Measurements from ENCODE around the gene CELF5.

DNA sequence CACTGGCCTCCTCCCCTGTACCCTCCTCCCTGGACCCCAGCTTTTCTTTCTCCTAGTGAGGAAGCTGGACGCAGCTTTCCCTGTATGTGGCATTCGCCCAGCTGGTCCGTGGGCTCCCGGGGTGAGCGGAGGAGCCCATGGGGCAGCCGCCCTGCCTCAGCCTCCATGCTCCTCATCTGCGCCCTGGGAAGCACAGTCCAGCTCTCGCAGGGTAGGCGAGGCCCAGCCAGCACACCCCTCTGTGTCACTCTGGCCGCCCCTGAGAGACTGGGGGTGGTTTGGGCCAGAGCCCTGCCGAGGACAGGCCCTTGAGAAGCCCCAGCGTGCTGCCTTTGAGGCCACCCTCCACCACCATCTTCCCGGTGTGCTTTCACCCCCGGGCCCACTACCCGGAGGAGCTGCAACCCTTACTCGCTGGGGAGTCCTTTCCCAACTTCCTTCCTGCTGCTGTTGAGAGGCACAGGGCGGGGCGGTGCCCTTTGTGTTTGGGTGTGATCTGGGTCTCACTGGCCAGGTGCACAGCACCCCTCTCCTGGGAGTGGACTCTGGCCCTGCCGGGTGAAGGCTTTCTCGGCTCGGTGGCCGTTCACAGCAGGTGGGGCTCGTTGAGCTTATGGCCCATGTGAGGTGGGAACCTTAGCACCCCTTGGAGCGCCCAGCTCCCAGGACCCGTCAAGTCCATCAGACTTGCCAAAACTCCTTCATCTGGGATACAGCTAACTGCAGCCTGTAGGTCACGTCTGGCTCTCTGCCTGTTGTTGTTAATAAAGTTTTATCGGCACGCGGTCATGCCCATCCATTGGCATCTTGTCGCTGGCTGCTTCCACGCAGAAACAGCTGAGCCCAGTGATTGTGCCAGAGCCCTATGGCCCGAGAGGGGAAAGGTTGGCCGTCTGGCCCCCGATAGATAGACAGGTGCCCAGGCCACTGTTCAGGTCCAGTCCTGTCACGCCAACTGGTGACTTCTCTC lies 35.5 kb upstream of the CELF5 start:
- no peak for TF ChIP-seq POLR2AphosphoS5 (IDR thresholded peaks at IDR 0.05)
- TF ChIP-seq, protein P1, sequence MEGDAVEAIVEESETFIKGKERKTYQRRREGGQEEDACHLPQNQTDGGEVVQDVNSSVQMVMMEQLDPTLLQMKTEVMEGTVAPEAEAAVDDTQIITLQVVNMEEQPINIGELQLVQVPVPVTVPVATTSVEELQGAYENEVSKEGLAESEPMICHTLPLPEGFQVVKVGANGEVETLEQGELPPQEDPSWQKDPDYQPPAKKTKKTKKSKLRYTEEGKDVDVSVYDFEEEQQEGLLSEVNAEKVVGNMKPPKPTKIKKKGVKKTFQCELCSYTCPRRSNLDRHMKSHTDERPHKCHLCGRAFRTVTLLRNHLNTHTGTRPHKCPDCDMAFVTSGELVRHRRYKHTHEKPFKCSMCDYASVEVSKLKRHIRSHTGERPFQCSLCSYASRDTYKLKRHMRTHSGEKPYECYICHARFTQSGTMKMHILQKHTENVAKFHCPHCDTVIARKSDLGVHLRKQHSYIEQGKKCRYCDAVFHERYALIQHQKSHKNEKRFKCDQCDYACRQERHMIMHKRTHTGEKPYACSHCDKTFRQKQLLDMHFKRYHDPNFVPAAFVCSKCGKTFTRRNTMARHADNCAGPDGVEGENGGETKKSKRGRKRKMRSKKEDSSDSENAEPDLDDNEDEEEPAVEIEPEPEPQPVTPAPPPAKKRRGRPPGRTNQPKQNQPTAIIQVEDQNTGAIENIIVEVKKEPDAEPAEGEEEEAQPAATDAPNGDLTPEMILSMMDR (IDR thresholded peaks at IDR 0.05): no peak
- TF ChIP-seq POLR2A (IDR thresholded peaks at IDR 0.05): no peak
